GM18505 (cell line): Measurements from ENCODE around the gene USP34.
"Not testable (repeated sequence)": the region's sequence is repeated elsewhere in the genome, so short reads cannot be mapped to it uniquely, and the experiment has no call there.

Experiments used
- ATAC-seq: cut with Tn5 transposase; IDR thresholded peaks from one replicate; pipeline ENCODE4 v1.9.1; 2021; ENCODE audit not compliant: unreplicated experiment
- POLR2A ChIP-seq: IDR thresholded peaks from 4 replicates; pipeline ENCODE4 v1.6.1; 2011; ENCODE audit warnings: borderline replicate concordance; ENCODE audit not compliant: insufficient read depth, insufficient read length; ENCODE audit errors: extremely low read depth

USP34 gene

DNA sequence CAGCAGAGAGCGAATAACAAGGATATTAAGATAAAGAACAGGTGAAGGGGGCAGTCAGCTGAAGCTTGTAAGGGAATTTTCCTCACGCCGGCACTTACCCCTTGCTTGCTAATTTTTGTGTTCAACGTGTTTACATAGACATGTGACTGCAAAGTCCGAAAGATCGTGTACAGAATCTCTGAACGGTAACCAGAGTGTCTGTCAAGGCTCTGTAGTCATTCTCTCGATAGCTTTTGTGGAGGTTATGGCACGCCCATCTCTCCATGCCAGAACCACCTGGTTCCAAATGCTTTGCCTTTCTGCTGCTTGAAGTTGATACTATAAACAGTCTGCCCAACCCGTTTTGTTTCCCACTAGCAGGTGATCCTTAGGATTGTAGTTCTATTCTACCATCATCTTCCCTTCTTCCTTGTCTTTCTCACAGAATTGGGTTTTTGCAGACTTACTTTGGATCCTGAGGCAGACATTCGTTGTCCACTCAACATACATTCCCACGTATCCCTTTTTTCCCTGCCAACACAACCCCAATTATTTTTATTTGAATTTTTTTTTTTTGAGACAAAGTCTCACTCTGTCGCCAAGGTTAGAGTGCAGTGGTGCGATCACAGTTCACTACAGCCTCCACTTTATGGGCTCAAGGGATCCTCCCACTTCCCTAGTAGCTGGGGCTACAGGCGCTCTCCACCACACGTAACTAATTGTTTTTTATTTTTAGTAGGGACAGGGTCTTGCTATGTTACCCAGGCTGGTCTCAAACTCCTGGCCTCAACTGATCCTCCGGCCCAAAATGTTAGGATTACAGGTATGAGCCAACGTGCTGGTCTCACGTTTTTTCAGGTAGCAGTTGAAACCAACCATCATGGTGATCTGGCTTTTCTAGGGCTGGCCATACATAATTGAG, 1.3 kb upstream of the USP34 start:
- peak; percentile 6 for ATAC-seq
- TF ChIP-seq POLR2A: no peak

DNA sequence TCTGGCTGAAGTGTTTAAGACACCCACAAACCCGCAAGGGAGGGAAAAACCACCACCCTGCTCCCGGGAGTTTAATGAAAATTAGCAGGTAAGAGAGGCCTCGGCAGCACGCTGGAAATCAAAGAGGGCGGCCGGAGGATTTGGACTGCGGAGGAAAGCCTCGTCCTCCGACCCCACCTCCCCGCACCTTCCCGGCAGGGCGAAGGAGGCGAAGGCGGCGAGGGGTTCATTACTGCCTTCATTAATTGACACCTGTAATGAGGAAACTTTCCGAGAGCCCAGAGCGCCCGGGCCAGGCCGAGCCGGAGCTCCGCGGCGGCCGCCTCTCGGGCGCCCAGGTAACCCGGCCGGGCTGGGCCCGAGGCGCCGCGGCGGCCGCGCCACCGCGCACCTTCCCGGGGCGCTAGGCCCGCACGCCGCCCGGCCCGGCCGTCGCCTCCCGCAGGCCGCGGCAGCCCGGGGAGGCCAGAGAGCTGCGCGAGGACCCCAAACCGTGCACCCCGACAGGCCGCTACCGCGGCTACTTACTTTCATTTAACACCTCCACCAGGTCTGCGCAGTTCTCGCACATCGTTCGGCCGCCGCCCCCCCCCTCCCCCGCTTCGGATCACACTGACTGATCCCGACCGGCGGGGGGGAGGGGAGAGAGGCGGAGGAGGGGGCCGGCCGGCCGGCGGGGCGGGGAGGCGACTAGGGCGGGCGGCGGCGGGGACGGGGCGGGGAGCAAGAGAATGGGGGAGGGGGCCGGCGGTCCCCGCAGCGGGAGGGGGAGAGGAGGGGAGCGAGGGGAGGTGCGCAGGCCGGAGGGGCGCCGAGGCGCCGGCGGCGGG, 550 bp downstream of the USP34 start:
- peak; percentile 58 for TF ChIP-seq POLR2A
- ATAC-seq: peak; percentile 30

DNA sequence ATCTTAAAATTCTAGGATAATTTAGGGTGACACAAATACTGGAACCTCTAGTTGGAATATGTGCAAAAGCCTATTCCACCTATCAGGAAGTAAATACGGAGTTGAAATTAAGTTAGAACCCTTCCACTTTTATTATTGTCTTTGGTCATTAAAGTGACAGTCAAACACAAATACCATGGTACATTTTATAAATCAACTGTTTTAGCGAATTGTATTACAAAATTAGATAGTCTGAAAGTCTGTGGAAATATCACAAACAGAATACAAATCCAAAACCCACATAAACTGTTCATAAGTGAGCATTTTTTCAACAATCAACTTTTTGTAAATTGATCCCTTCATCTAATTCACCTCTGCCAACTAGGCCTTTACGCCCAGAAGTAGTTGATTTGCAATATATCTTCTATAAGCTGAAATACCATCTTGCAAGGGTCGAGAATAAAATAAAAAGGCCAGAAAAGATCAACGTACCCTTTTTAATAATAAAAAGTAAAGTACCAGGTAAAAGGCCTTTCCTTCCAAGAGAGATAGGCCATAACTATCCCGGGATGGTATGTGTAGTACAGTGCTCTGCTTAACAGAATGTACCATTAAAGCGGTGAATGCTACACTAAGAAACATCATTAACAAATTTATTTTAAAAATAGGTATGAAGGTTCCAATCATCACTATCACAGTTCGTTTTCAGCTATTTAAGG, 1.3 kb downstream of the USP34 start:
- TF ChIP-seq POLR2A: no peak
- no peak for ATAC-seq

DNA sequence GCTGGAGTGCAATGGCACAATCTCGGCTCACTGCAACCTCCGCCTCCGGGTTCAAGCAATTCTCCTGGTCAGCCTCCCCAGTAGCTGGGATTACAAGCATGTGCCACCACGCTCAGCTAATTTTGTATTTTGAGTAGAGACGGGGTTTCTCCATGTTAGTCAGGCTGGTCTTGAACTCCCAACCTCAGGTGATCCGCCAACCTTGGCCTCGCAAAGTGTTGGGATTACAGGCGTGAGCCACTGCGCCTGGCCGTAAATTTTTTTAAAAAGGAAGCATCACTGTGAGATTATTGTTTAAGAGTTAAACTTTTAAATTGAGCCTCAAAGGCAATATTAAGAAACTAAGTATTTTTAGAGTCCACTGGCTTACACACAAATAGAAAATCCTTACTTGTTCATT, 2.7 kb downstream of the USP34 start:
- not testable (repeated sequence) for ATAC-seq

DNA sequence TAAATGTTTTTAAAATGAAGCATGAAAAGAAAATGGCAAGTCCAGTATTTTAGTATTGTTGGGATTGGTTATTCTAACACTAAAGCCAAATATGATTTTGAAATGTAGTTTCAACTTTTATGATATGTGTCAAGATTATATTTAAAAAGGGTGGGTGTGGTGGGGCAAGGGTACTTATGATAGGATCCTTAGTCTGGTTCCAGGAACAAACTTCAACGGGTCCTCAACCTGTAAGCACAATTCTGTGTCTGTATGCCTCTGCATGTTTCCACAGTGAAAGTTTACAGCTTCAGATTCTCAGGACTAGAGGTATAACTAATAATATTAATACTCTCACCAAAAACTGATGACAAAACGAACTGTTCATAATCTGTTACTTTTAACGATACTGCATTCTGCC, 5.8 kb downstream of the USP34 start:
- no peak for ATAC-seq
- TF ChIP-seq POLR2A: no peak

DNA sequence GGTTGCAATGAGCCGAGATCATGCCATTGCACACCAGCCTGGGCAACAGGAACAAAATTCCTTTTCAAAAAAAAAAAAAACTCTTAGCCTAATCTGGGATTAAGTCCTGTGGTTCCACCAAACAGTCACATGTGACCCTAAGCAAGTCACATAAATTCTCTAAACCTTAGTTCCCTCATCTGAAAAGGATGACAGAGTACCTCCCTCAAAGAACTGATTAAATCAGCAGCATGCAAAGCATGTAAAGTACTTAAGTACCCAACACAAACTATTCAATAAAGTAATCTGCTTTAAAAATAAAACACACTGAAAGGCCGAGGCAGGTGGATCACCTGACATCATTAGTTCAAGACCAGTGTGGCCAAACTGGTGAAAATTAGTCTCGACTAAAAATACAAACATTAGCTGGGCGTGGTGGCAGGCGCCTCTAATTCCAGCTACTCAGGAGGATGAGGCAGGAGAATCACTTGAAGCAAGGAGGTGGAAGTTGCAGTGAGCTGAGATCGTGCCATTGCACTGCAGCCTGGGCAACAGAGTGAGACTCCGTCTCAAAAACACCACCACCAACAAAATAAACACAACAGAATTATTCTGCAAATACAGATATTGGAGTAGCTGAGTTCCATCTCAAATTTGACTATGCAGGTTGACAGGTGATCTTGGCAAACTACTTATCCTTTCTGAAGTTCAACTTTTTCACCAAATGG, 7.0 kb downstream of the USP34 start:
- ATAC-seq: no peak
- TF ChIP-seq POLR2A: no peak

DNA sequence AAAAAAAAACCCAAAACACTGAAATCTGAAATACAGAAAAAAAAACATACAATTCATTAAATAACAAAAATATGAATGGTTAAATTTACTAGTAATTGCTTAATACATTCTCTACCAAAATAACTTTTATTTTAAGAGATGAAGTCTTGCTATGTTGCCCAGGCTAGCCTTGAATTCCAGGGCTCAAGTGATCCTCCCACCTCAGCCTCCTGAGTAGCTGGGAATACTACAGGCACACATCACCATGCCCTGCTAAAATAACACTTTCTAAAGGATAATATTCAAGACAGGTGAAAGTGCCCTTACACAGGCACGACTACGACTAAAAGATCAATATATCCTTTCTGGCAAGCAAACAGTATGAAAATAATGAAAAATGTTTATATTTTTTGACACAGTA, 9.5 kb downstream of the USP34 start:
- no peak for ATAC-seq
- TF ChIP-seq POLR2A: no peak

DNA sequence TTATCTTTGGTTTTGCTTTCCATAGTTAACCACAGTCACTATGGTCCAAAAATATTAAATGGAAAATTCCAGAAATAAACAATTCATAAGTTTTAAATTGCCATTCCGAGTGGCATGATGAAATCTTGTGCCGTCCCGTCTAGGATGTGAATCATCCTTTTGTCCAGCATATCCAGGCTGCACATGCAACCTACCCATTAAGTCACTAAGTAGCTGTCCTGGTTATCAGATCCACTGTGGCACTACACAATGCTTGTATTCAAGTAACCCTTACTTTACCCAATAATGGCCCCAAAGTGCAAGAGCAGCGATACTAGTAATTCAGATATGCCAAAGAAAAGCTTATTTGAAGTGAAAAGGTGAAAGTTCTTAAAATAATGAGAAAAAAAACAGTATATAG, 10.7 kb downstream of the USP34 start:
- ATAC-seq: no peak
- no peak for TF ChIP-seq POLR2A

DNA sequence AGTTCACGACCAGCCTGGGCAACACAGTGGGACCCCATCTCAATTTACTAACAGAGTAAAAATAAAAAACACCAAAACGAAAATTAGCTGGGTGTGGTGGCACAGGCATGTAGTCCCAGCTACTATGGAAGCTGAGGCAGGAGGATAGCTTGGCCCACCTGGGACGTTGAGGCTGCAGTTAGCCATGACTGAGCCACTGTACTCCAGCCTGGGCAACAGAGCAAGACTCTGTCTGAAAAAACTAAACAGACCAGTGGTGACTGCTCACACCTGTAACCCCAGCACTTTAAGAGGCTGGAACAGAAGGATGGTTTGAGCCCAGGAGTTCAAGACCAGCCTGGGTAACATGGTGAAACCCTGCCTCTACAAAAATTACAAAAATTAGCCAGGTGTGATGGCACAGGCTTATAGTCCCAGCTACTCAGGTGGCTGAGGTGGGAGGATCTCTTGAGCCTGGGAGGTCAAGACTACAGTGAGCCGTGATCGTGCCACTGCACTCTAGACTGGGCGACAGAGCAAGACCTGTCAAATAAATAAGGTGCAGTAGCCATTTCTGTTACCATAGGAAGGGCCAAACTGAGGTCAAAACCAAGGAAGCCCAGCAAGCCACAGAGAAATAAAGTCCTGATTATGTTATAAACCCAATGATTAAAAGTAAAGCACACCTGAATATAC, 14.0 kb downstream of the USP34 start:
- ATAC-seq: no peak
- TF ChIP-seq POLR2A: no peak

DNA sequence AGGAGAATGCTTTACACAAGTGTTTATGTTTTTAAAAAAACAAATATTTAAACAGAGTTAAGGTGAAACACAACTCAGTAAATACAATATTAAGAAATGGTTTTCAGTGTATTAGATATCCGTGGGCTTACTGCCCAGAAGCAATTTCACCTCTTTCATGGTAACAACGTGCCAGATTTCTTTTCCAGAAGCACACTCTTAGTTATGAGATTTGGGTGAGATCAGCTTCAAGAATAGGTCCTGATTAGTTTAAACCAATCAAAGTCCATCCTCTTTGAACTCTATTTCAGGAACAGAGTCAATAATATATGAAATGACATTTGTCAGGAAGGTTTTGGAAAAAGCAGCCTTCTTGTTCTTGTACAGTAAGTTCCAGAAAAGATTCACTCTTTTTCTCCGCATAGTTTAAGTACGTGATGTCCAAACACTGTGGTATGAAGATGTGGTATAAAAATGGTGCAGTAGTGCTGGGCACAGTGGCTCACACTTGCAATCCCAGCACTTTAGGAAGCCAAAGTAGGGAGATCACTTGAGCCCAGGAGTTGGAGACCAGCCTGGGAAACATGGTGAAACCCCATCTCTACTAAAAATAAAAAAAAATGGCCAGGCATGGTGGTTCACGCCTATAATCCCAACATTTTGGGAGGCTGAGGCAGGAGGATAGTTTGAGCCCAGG, 14.7 kb downstream of the USP34 start:
- TF ChIP-seq POLR2A: no peak

DNA sequence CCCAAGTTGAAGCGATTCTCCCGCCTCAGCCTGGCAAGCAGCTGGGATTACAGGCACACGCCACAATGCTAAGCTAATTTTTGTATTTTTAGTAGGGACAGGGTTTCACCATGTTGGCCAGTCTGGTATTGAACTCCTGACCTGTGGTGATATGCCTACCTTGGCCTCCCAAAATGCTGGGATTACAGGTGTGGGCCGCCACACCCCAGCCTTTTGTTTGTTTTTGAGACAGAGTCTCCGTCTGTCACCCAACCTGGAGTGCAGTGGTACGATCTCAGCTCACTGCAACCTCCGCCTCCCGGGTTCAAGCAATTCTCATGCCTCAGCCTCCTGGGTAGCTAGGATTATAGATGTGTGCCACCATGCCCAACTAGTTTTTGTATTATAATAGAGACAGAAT, 15.9 kb downstream of the USP34 start:
- not testable (repeated sequence) for ATAC-seq

More for the DNA sequence above, 14.7 kb downstream of the USP34 start:
- ATAC-seq: no peak

DNA sequence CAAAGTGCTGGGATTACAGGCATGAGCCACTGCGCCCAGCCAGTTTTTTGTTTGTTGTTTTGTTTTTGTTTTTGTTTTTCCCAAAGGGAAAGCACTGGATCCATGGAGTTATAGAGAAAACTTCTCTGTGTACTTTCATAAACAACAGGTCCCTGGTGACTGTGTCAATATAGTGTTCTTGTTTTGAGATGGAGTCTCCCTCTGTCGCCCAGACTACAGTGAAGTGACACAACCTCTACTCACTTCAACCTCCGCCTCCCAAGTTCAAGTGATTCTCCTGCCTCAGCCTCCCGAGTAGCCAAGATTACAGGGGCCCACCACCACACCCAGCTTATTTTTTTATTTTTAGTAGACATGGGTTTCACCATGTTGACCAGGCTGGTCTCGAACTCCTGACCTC, 16.5 kb downstream of the USP34 start:
- no peak for TF ChIP-seq POLR2A

More for the DNA sequence above, 16.5 kb downstream of the USP34 start:
- ATAC-seq: no peak
